Hematopoietic multipotent progenitor cell treated with erythropoietin and hydrocortisone succinate and interleukin-3 and kit ligand, for 8 days (in vitro differentiated cells): ENCODE measurements around the gene RPL13.

ENCODE experiments used
- DNase-seq: peaks from one replicate; pipeline ENCODE4 v3.0.0-alpha.2; 2015

The RPL13 gene

GRCh38 chr16:89600956-89601355, 40.5 kb downstream of the RPL13 start:
- DNase-seq: no peak

- DNase-seq: no peak
These were observed 41.4 kb downstream of the RPL13 start for GRCh38 chr16:89601906-89602272.

- DNase-seq: no peak
These were observed 41.9 kb downstream of the RPL13 start for GRCh38 chr16:89602273-89602951.

- no peak for DNase-seq
These were observed 42.6 kb downstream of the RPL13 start for GRCh38 chr16:89602952-89603590.

- DNase-seq: no peak
These were observed 44.3 kb downstream of the RPL13 start for GRCh38 chr16:89604764-89605163.

- no peak for DNase-seq
These were observed 44.9 kb downstream of the RPL13 start for GRCh38 chr16:89605186-89605970.

DNA sequence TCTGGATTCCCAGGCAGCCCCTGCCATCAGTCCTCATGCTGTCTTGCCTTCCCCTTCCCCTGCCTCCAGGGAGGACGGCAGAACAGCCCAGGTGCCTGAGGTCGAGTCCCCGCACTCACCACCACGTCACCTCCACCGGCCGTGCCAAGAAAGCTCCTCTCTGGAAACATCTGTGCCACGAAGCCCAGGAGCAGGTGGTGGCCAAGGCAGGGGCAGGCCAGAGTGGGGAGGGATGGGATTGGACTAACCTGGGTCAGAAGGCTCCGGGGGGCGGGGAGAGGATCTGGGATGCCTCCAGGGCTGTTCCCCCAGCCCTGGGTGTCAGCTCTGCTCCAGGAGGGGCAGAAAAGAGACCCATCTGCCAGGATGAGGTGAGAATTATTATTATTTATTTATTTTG, 45.5 kb downstream of the RPL13 start:
- DNase-seq: no peak

DNA sequence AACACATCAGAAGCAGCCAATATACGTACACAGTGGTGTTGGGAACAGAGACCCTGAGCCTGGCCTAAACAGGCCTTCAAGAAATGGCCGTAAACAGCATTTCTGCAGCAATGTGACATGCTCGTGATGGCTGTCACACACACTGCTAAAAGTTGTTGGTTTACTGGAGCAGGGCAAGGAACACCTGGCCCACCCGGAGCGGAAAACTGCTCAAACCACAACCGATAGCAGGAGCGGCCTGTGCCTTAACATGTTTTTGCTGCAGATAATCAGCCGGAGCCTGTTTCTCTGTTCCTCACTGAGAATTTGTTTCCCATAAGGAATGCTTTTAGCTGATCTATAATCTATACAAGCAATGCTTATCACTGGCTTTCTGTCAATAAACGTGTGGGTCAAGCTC, 47.0 kb downstream of the RPL13 start:
- no peak for DNase-seq

DNA sequence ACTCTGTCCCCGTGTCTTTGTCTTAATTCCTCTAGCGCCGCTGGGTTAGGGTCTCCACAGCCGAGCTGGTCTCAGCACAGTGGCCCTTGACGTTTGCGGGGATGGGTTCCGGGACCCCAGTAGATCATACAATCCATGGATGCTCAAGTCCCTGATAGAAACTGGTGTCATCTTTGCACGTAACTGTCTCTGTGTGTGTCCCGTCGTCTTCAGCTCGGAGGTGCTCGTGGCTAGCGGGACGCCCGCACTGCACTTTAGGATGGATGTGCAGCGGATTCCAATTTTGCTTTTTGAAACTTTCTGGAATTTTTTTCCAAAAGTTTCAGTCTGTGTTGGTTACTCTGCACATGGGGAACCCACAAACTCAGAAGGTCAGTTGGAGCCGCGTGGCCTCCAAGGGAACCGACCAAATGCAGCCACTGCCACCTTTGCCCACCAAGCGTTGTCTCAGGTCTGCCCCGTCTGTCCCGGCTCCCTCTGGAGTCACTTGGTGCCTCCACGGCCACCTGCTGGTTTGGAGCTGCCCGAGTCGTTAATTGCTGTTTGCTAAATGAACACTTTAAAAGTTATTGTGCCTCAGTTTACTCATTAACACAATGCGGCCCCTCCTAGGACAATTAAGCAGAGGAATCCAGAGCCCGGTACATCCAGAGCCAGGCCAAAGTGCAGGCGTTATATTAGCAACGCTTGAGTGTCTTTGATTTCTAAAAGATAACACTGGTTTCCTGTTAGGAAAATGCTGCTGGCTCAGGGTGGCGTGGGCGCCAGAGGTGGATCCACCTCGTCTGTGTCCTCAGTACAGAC, 47.7 kb downstream of the RPL13 start:
- DNase-seq: no peak

DNA sequence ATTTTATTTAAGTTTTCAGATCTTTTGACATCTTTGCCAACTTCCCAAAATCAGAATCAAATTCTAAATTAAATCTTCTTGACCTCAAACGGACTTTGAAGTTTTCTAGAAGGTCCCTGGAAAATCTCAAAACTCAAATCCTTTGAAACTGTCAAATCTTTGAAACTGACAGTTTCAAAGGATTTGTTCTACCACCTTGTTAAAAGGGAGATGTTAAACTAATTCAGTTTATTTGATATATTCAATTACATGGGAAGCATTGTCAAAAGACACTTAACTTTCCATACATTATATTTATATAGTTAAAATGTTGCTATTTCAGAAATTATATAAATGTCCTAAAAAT, 49.6 kb downstream of the RPL13 start:
- no peak for DNase-seq

- no peak for DNase-seq
These were observed 52.1 kb downstream of the RPL13 start for GRCh38 chr16:89612415-89613166.

DNA sequence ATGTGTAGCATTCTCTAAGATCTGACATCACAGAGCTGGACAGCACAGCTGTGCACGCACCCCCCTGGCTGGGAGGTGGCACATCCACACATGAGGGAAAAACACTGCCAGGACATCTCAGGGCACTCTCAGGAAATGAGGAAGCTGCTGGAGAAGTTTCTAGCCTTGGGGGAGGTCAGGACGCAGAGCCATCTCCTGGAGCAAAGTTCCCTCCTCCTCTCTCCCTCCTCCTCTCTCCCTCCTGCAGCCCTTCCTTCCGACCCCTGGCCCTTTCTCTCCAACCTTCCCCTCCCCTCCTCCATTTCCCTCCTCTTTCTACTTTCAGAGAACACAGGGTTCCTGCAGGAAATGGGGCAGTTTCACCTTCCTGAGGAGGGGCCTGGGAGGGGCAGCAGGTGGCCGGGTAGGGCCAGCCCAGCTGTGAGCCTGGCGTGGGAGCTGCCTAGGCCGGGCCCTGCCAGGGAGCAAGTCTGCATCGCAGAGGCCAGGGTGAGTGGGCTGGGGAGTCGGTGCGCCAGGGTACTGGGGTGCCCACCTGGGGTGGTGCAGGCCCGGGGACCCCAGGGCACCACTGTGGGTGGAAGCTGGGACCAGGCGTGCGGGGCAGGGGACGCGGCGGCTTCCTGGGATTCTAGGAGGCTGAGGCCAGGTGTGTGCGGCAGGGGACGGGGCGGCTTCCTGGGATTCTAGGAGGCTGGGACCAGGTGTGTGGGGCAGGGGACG, 52.9 kb downstream of the RPL13 start, which contains the start of gene DPEP1:
Gene DPEP1, plus strand, starts transcription at position 412 of the 723 bp plus-strand sequence. CDS start 16,769 bp downstream, outside the sequence.
- DNase-seq: no peak

DNA sequence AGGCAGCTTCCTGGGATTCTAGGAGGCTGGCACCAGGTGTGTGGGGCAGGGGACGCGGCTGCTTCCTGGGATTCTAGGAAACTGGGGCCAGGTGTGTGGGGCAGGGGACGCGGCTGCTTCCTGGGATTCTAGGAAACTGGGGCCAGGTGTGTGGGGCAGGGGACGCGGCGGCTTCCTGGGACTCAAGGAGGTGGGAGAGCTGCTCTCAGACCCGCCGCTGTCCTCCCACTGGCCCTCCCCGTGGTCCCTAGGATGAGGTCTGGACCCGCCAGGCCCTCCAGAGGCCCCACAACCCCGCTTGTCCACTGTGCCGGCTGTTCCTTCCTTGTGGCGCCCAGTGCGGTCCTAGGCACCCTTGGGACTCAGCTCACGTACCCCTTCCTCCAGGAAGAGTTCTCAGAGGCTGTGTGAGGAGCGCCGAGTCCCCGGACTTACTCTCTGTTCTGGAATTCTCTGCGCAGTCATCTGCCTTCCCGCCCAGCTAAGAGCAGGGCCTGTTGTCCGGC, 53.5 kb downstream of the RPL13 start:
- no peak for DNase-seq
